Measurements from ENCODE around the gene DOK7.

- TF ChIP-seq CTCF (IDR thresholded peaks at IDR 0.05; ENCODE audit: low read length) (no peak), EZH2 (optimal IDR thresholded peaks at IDR 0.05; ENCODE audit: low read depth, low read length) (no peak), EZH2phosphoT487 (IDR thresholded peaks at IDR 0.05; ENCODE audit: low read length) (no peak)
These were observed 11.2 kb upstream of the DOK7 start for GRCh38 chr4:3451956-3452355.

Measured in MM.1S (cell line).